ENCODE measurements around the gene CD200R1.

DNA sequence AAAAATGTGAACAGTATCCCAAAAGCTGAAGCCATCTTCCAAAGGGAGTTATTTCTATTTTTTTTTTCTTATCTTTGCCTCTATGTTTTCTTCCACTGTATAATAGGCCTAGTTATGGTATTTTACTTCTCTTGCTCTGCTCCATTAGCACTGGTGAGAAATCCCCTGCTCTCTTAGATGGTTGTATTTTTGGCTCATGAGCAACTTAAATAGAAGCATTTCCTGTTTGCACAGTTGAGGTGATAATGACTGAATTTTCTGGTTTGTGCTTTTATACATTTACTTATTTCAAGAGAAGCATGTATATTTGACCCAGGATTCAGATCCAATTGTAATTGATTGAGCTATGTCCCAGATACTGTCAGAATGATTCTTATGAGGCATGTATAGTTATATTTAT is 66.7 kb downstream of the CD200R1 start:
- TF ChIP-seq, protein P1, sequence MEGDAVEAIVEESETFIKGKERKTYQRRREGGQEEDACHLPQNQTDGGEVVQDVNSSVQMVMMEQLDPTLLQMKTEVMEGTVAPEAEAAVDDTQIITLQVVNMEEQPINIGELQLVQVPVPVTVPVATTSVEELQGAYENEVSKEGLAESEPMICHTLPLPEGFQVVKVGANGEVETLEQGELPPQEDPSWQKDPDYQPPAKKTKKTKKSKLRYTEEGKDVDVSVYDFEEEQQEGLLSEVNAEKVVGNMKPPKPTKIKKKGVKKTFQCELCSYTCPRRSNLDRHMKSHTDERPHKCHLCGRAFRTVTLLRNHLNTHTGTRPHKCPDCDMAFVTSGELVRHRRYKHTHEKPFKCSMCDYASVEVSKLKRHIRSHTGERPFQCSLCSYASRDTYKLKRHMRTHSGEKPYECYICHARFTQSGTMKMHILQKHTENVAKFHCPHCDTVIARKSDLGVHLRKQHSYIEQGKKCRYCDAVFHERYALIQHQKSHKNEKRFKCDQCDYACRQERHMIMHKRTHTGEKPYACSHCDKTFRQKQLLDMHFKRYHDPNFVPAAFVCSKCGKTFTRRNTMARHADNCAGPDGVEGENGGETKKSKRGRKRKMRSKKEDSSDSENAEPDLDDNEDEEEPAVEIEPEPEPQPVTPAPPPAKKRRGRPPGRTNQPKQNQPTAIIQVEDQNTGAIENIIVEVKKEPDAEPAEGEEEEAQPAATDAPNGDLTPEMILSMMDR (IDR thresholded peaks at IDR 0.05), result no peak
- no peak for TF ChIP-seq POLR2A (IDR thresholded peaks at IDR 0.05)
